Endothelial cell of umbilical vein (primary cell): Measurements from ENCODE around the gene ZNF526. TPM values are rescaled to one million over a fixed set of nuclear protein-coding genes. Genes with fewer than 3 reads are reported as not detected.

ENCODE experiments used
- BruUV-seq: library from RNA; stranded (reverse); fragments of 400-500 nt; replicated peaks from 2 replicates; lab custom pipeline; 2021; lab: Mats Ljungman, UMichigan
- CTCF ChIA-PET: fragments of 300-600, 350-600 bp; sonication (Branson Sonifier 250); formaldehyde crosslinking; loops from one replicate; lab custom pipeline; 2021; ENCODE audit warnings: antibody characterized with exemption, inconsistent platforms; lab: Charles Lee
- POLR2A ChIA-PET: fragments of 300-600, 350-600 bp; sonication (Branson Sonifier 250); formaldehyde crosslinking; loops from one replicate; lab custom pipeline; 2021; ENCODE audit warnings: antibody characterized with exemption, inconsistent platforms; lab: Charles Lee
- DNase-seq: peaks from one replicate; pipeline ENCODE4 v3.0.0-alpha.2; 2011; ENCODE audit warnings: low read depth, low spot score
- FAIRE-seq: peaks from 2 replicates; lab custom pipeline; 2011; peaks lifted over from hg19 to GRCh38; lab: Jason Lieb, UNC
- H2AFZ ChIP-seq: 2 replicates; pipeline ENCODE4 v1.6.0; 2012; ENCODE audit warnings: low read depth, low read length, control low read depth, inconsistent platforms
- H3K27ac ChIP-seq: 2 replicates; pipeline ENCODE4 v1.5.1; 2011; ENCODE audit warnings: low read depth, mild to moderate bottlenecking, control low read depth, low read length, moderate library complexity; ENCODE audit not compliant: insufficient read depth
- H3K27me3 ChIP-seq, 2 experiments: 2 replicates each; pipeline versions ENCODE4 v1.6.0 to v1.6.1; 2011; ENCODE audit warnings: low read length in 2 of 2, mixed read lengths in 1 of 2; ENCODE audit not compliant: control insufficient read depth in 2 of 2, insufficient read depth in 2 of 2
- H3K36me3 ChIP-seq, 2 experiments: 2 replicates in 1 of 2; 3 replicates in 1 of 2; pipeline ENCODE4 v1.5.1; 2011; ENCODE audit warnings: low read length in 2 of 2, mild to moderate bottlenecking in 1 of 2, moderate library complexity in 1 of 2; ENCODE audit not compliant: control insufficient read depth in 2 of 2, insufficient read depth in 2 of 2; ENCODE audit errors: extremely low read depth in 1 of 2
- H3K4me1 ChIP-seq: 3 replicates; pipeline ENCODE4 v1.5.1; 2011; ENCODE audit warnings: mild to moderate bottlenecking, low read length; ENCODE audit not compliant: control insufficient read depth, insufficient read depth; ENCODE audit errors: extremely low read depth
- H3K4me2 ChIP-seq: 2 replicates; pipeline ENCODE4 v1.6.1; 2011; ENCODE audit warnings: low read length, control low read depth, mixed read lengths; ENCODE audit not compliant: insufficient read depth
- H3K4me3 ChIP-seq, 3 experiments: fragments of 200-600 bp in 1 of 3; sonication (generic), shearing (Covaris generic) in 1 of 3; replicated peaks in 1 of 3; 2 replicates each; pipeline ENCODE4 v1.5.1; 2011 to 2016; ENCODE audit warnings: control low read depth in 3 of 3, low read length in 3 of 3, mild to moderate bottlenecking in 2 of 3, inconsistent platforms in 1 of 3, low read depth in 1 of 3, moderate library complexity in 1 of 3; ENCODE audit not compliant: insufficient read depth in 1 of 3
- H3K79me2 ChIP-seq: 2 replicates; pipeline ENCODE4 v1.6.0; 2012; ENCODE audit warnings: low read length, inconsistent platforms; ENCODE audit not compliant: control insufficient read depth, insufficient read depth
- H3K9ac ChIP-seq: replicated peaks from 2 replicates; pipeline ENCODE3; 2011; ENCODE audit warnings: low read length, control low read depth; ENCODE audit not compliant: insufficient read depth; ENCODE audit errors: extremely low read depth
- H3K9me1 ChIP-seq: replicated peaks from 3 replicates; pipeline ENCODE4 v1.6.0; 2011; ENCODE audit warnings: mild to moderate bottlenecking, low read length; ENCODE audit not compliant: control insufficient read depth, insufficient read depth; ENCODE audit errors: extremely low read depth
- H3K9me3 ChIP-seq: replicated peaks from 2 replicates; pipeline ENCODE4 v1.5.1; 2012; ENCODE audit warnings: low read length, inconsistent platforms; ENCODE audit not compliant: control insufficient read depth, insufficient read depth
- H4K20me1 ChIP-seq: replicated peaks from 2 replicates; pipeline ENCODE3; 2011; ENCODE audit warnings: mild to moderate bottlenecking, low read length; ENCODE audit not compliant: control insufficient read depth, insufficient read depth; ENCODE audit errors: extremely low read depth
- CTCF ChIP-seq, 2 donors: IDR thresholded peaks; 1 replicate in 1 of 2; 2 replicates in 1 of 2; pipeline ENCODE4 v1.5.1; 2011; ENCODE audit warnings: low read length in 2 of 2, mild to moderate bottlenecking in 2 of 2, moderate library complexity in 2 of 2, control low read depth in 1 of 2, inconsistent platforms in 1 of 2, low read depth in 1 of 2; ENCODE audit not compliant: insufficient read depth in 1 of 2; ENCODE audit errors: extremely low read depth in 1 of 2
- EZH2 ChIP-seq: IDR thresholded peaks from 2 replicates; pipeline ENCODE4 v1.6.1; 2012; ENCODE audit warnings: borderline replicate concordance, low read depth, mild to moderate bottlenecking, moderate library complexity, low read length, inconsistent platforms; ENCODE audit not compliant: severe bottlenecking
- GATA2 ChIP-seq: IDR thresholded peaks from 2 replicates; pipeline ENCODE4 v1.7.0; 2011; ENCODE audit warnings: low read depth, mild to moderate bottlenecking, moderate library complexity, mixed read lengths, low read length; ENCODE audit not compliant: insufficient read length, insufficient read depth
- JUN ChIP-seq: IDR thresholded peaks from 2 replicates; pipeline ENCODE4 v1.6.1; 2011; ENCODE audit warnings: borderline replicate concordance, low read depth; ENCODE audit not compliant: insufficient read length, insufficient read depth
- MYC ChIP-seq: IDR thresholded peaks from one replicate; pipeline ENCODE4 v1.6.1; 2011; ENCODE audit warnings: mild to moderate bottlenecking, low read depth, low read length
- POLR2A ChIP-seq: IDR thresholded peaks from 2 replicates; pipeline ENCODE4 v1.6.1; 2012; ENCODE audit warnings: low read depth, mild to moderate bottlenecking, control low read depth, low read length
- POLR2AphosphoS5 ChIP-seq: IDR thresholded peaks from 2 replicates; pipeline ENCODE4 v1.6.1; 2012; ENCODE audit warnings: low read depth, mild to moderate bottlenecking, control low read depth, low read length, moderate library complexity; ENCODE audit not compliant: insufficient read depth
- dilution Hi-C: fragments of 300-500 bp; cut with MboI; formaldehyde crosslinking; loops from one replicate; pipeline ENCODE4 v1.15.0; 2019; ENCODE audit warnings: low sequenced_read_pairs; ENCODE audit not compliant: extremely low pct_ligation_motif_present
- intact Hi-C: fragments of 100-400 bp; cut with micrococcal nuclease; formaldehyde crosslinking; loops from one replicate; pipeline ENCODE4 v1.10.0; 2022
- polyA plus RNA-seq, 4 experiments: library from polyadenylated mRNA; depleted of rRNA in 3 of 4; stranded (reverse) in 3 of 4; unstranded in 1 of 4; fragments of >200 nt; gene quantifications; 2 replicates each; pipeline versions ENCODE4 v1.2.1 to v1.2.3, GENCODE V29; 2011 to 2012; ENCODE audit warnings: missing spikeins in 1 of 4
- total RNA-seq: library from RNA; stranded (reverse); gene quantifications from 2 replicates; pipeline ENCODE4 v1.2.3, GENCODE V29; 2021

ZNF526 gene
- total and polyA plus RNA-seq, 2 donors (not counting 3 experiments of a cell fraction or from before 2014, with no cell fraction given), result 6.5 to 13.3 TPM

- H2AFZ ChIP-seq, result no peak overlapping the region
- no peaks in the 10 kb centered on the region for H4K20me1 ChIP-seq
- peaks cover 53% of the 10 kb centered on the region for H3K79me2 ChIP-seq
- ChIA-PET CTCF (interaction anchor here (11.8 kb wide), 1 partner anchor 26 kb away, joined by 365 read pairs; no protein-coding TSS in a partner anchor), POLR2A (no interaction called here)
- intact Hi-C loops (loop anchor here (1.0 kb wide), 1 partner anchor 9 kb away; no protein-coding TSS in a partner anchor), dilution Hi-C loops (no loop called here)
- no peaks in the 10 kb centered on the region for H3K9me1 ChIP-seq
- DNase-seq, result peak; percentile 49
- H3K27ac ChIP-seq, result peak overlapping the region; percentile 64
- peak overlapping the region; percentile 83 to 98 (median 94) for H3K4me3 ChIP-seq
- H3K4me2 ChIP-seq, result peak overlapping the region; percentile 57
- BruUV-seq, result no TSS peak
- peaks cover 7 to 19% of the 10 kb centered on the region in 2 experiments for H3K36me3 ChIP-seq
- peaks cover 34% of the 10 kb centered on the region for H3K4me1 ChIP-seq
- H3K9me3 ChIP-seq, result no peaks in the 10 kb centered on the region
- H3K27me3 ChIP-seq, result no peaks in the 10 kb centered on the region
- peak overlapping the region; percentile 89 for H3K9ac ChIP-seq
- peak; percentile 71 for FAIRE-seq
- TF ChIP-seq POLR2A (peak; percentile 82), GATA2 (no peak), POLR2AphosphoS5 (peak; percentile 75)
Observed at GRCh38 chr19:42253245-42254088, 33.4 kb downstream of the ZNF526 start.

- Histone ChIP-seq H3K9ac (peak overlapping the region; percentile 89), H3K4me2 (peak overlapping the region; percentile 34), H3K9me1 (no peaks in the 10 kb centered on the region), H4K20me1 (no peaks in the 10 kb centered on the region), H3K4me3 (peak overlapping the region; percentile 83 to 98 (median 94)), H3K27ac (peak overlapping the region; percentile 70), H3K79me2 (peaks cover 52% of the 10 kb centered on the region), H2AFZ (no peak overlapping the region), H3K9me3 (no peaks in the 10 kb centered on the region), H3K36me3 (peaks cover 4 to 11% of the 10 kb centered on the region in 2 experiments), H3K27me3 (no peaks in the 10 kb centered on the region), H3K4me1 (peaks cover 34% of the 10 kb centered on the region)
- peak; percentile 76 for DNase-seq
- peak; percentile 80 for FAIRE-seq
- intact Hi-C loops (no loop called here), dilution Hi-C loops (no loop called here)
- ChIA-PET CTCF (no interaction called here), POLR2A (no interaction called here)
- BruUV-seq, result TSS peak; percentile 7
- TF ChIP-seq CTCF (IDR thresholded peaks at IDR 0.05; ENCODE audit: extremely low read depth in 1 of 2, insufficient read depth in 1 of 2, low read depth in 1 of 2, low read length in 2 of 2) (no peak), JUN (no peak), MYC (no peak), EZH2 (no peak), POLR2AphosphoS5 (peak; percentile 43), POLR2A (peak; percentile 41), GATA2 (no peak)
Observed at GRCh38 chr19:42254089-42254849, 34.2 kb downstream of the ZNF526 start.
